Measurements from ENCODE around the gene GALNT6. TPM values are rescaled to one million over a fixed set of nuclear protein-coding genes. Genes with fewer than 3 reads are reported as not detected.
A peak's percentile ranks its signal among the peaks of the same experiment; 100 is the strongest.

GALNT6 gene
- total and polyA plus RNA-seq, 2 donors (not counting 3 experiments of a cell fraction or from before 2014, with no cell fraction given), result 18.7 to 39.2 TPM

DNA sequence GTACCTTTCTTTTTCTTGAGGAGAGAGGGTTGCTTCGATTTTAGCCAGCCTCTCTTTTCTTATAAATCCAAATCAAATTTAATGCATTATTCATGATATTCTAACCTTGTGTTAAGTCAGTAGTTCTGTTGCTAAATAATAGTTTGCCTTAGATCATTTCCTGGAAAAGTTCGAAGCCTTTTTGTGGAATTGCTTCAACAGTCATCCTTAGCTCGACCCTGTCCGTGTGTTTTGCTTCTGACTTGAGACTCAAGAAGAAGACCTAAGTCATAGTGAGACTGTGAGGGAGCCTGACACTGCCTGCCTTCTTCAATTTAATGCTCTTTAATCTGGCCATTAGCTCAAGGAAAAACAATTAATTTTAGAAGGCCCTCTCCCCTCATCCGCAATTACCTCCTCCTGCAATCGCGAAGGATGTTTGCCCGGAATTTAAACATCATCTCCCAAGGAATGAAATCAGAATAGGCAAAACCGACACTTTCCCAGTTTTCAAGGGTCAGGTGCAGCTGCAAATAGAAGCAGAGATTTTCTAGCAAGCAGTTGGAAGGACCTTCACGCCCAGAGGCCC, 33.0 kb upstream of the GALNT6 start:
- no peak overlapping the region for H3K27ac ChIP-seq (ENCODE audit: insufficient read depth, low read depth, low read length)
- FAIRE-seq (no peak), DNase-seq (ENCODE audit: low read depth, low spot score) (no peak)
- H3K9ac ChIP-seq (replicated peaks; ENCODE audit: extremely low read depth, insufficient read depth, low read length), result no peak overlapping the region
- POLR2A ChIA-PET, result interaction anchor here (0.6 kb wide), 1 partner anchor 332 kb away, joined by 3 read pairs; no protein-coding TSS in a partner anchor
- H3K4me3 ChIP-seq (replicated peaks in 1 of 3; ENCODE audit: insufficient read depth in 1 of 3, low read depth in 1 of 3, low read length in 3 of 3), result peak overlapping the region in 1 of 3 experiments; percentile 21
- no peaks in the 10 kb centered on the region for H3K79me2 ChIP-seq (ENCODE audit: control insufficient read depth, insufficient read depth, low read length)
- BruUV-seq (replicated peaks), result no TSS peak
- H4K20me1 ChIP-seq (replicated peaks; ENCODE audit: control insufficient read depth, extremely low read depth, insufficient read depth, low read length), result no peaks in the 10 kb centered on the region
- TF ChIP-seq FOS (IDR thresholded peaks at IDR 0.05; ENCODE audit: borderline replicate concordance, insufficient read depth, low read length) (no peak), MYC (IDR thresholded peaks at IDR 0.05; ENCODE audit: low read depth, low read length) (no peak), GATA2 (IDR thresholded peaks at IDR 0.05; ENCODE audit: insufficient read depth, insufficient read length, low read depth, low read length) (no peak), EZH2 (IDR thresholded peaks at IDR 0.05; ENCODE audit: borderline replicate concordance, low read depth, low read length, severe bottlenecking) (no peak), POLR2AphosphoS5 (IDR thresholded peaks at IDR 0.05; ENCODE audit: insufficient read depth, low read depth, low read length) (no peak)
- peak overlapping the region; percentile 36 for H3K4me2 ChIP-seq (ENCODE audit: insufficient read depth, low read length)
- no peaks in the 10 kb centered on the region for H3K36me3 ChIP-seq (ENCODE audit: control insufficient read depth in 2 of 2, extremely low read depth in 1 of 2, insufficient read depth in 2 of 2, low read length in 2 of 2)
- H3K4me1 ChIP-seq (ENCODE audit: control insufficient read depth, extremely low read depth, insufficient read depth, low read length), result peaks cover 10% of the 10 kb centered on the region
- no peaks in the 10 kb centered on the region for H3K9me3 ChIP-seq (replicated peaks; ENCODE audit: control insufficient read depth, insufficient read depth, low read length)
- dilution Hi-C loops (cut with MboI; ENCODE audit: extremely low pct_ligation_motif_present, low sequenced_read_pairs), result no loop called here
- CTCF ChIA-PET, result interaction anchor here (0.7 to 10.5 kb wide), 8 partner anchors 43 to 451 kb away, joined by 3 to 140 read pairs (median 4); no protein-coding TSS in a partner anchor
- no peaks in the 10 kb centered on the region for H3K27me3 ChIP-seq (ENCODE audit: control insufficient read depth in 2 of 2, insufficient read depth in 2 of 2, low read length in 2 of 2)
- H2AFZ ChIP-seq (ENCODE audit: low read depth, low read length), result peak overlapping the region; percentile 91
- intact Hi-C loops (cut with micrococcal nuclease), result loop anchor here (5.0 kb wide), 1 partner anchor 253 kb away; no protein-coding TSS in a partner anchor
- H3K9me1 ChIP-seq (replicated peaks; ENCODE audit: control insufficient read depth, extremely low read depth, insufficient read depth, low read length), result no peaks in the 10 kb centered on the region

DNA sequence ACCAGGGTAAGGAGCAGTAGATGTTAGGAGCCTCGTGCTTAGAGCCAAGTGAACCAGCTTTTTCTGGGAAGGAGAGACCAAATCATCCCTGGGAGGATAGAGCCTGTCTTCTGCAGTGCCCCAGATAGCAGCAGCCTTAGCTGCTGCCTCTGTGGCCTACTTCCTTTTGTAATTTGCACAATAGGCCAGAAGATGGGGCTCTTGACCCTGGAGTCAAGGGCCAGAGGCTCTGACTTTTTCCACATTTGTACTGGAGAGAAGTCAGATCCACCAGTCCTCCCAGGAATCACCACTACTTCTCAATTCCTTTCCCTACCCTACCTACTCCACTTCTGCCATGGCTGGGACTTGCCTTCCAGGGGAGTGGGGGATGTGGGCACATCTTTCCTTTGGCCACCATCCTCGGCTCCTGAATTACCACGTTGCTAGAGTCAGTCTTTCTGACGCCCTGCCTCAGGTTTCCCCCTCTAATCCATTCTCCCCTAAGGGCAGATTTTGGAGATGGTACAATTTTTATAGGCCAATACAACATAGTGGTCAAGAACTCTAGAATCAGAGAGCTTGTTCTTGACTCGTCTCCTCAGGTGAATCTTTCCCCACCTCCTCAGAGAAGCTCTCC, 30.2 kb upstream of the GALNT6 start:
- no peaks in the 10 kb centered on the region for H3K27me3 ChIP-seq (ENCODE audit: control insufficient read depth in 2 of 2, insufficient read depth in 2 of 2, low read length in 2 of 2)
- peak; percentile 81 for FAIRE-seq
- peak; percentile 63 for DNase-seq (ENCODE audit: low read depth, low spot score)
- no peak overlapping the region for H3K27ac ChIP-seq (ENCODE audit: insufficient read depth, low read depth, low read length)
- no peak overlapping the region for H3K4me2 ChIP-seq (ENCODE audit: insufficient read depth, low read length)
- no TSS peak for BruUV-seq (replicated peaks)
- no peaks in the 10 kb centered on the region for H4K20me1 ChIP-seq (replicated peaks; ENCODE audit: control insufficient read depth, extremely low read depth, insufficient read depth, low read length)
- H2AFZ ChIP-seq (ENCODE audit: low read depth, low read length), result no peak overlapping the region
- no peaks in the 10 kb centered on the region for H3K36me3 ChIP-seq (ENCODE audit: control insufficient read depth in 2 of 2, extremely low read depth in 1 of 2, insufficient read depth in 2 of 2, low read length in 2 of 2)
- no peaks in the 10 kb centered on the region for H3K9me1 ChIP-seq (replicated peaks; ENCODE audit: control insufficient read depth, extremely low read depth, insufficient read depth, low read length)
- H3K9ac ChIP-seq (replicated peaks; ENCODE audit: extremely low read depth, insufficient read depth, low read length), result no peak overlapping the region
- no peaks in the 10 kb centered on the region for H3K9me3 ChIP-seq (replicated peaks; ENCODE audit: control insufficient read depth, insufficient read depth, low read length)
- H3K4me1 ChIP-seq (ENCODE audit: control insufficient read depth, extremely low read depth, insufficient read depth, low read length), result peaks cover 10% of the 10 kb centered on the region
- ChIA-PET CTCF (interaction anchor here (0.7 to 10.5 kb wide), 26 partner anchors 11 to 501 kb away, joined by 3 to 140 read pairs (median 4); partner anchors contain the start of gene GALNT6), POLR2A (no interaction called here)
- TF ChIP-seq POLR2AphosphoS5 (IDR thresholded peaks at IDR 0.05; ENCODE audit: insufficient read depth, low read depth, low read length) (no peak), MYC (IDR thresholded peaks at IDR 0.05; ENCODE audit: low read depth, low read length) (no peak), JUN (IDR thresholded peaks at IDR 0.05; ENCODE audit: borderline replicate concordance, insufficient read depth, insufficient read length, low read depth) (no peak), EZH2 (IDR thresholded peaks at IDR 0.05; ENCODE audit: borderline replicate concordance, low read depth, low read length, severe bottlenecking) (no peak), POLR2A (IDR thresholded peaks at IDR 0.05; ENCODE audit: low read depth, low read length) (no peak)
- TF ChIP-seq, protein P1, sequence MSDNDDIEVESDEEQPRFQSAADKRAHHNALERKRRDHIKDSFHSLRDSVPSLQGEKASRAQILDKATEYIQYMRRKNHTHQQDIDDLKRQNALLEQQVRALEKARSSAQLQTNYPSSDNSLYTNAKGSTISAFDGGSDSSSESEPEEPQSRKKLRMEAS (IDR thresholded peaks at IDR 0.05; ENCODE audit: insufficient read depth, insufficient read length), result no peak
- TF ChIP-seq, protein P2, sequence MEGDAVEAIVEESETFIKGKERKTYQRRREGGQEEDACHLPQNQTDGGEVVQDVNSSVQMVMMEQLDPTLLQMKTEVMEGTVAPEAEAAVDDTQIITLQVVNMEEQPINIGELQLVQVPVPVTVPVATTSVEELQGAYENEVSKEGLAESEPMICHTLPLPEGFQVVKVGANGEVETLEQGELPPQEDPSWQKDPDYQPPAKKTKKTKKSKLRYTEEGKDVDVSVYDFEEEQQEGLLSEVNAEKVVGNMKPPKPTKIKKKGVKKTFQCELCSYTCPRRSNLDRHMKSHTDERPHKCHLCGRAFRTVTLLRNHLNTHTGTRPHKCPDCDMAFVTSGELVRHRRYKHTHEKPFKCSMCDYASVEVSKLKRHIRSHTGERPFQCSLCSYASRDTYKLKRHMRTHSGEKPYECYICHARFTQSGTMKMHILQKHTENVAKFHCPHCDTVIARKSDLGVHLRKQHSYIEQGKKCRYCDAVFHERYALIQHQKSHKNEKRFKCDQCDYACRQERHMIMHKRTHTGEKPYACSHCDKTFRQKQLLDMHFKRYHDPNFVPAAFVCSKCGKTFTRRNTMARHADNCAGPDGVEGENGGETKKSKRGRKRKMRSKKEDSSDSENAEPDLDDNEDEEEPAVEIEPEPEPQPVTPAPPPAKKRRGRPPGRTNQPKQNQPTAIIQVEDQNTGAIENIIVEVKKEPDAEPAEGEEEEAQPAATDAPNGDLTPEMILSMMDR (IDR thresholded peaks at IDR 0.05; ENCODE audit: extremely low read depth in 1 of 2, insufficient read depth in 1 of 2, low read depth in 1 of 2, low read length in 2 of 2), result peak; percentile 47 to 68
- no peaks in the 10 kb centered on the region for H3K79me2 ChIP-seq (ENCODE audit: control insufficient read depth, insufficient read depth, low read length)
- H3K4me3 ChIP-seq (replicated peaks in 1 of 3; ENCODE audit: insufficient read depth in 1 of 3, low read depth in 1 of 3, low read length in 3 of 3), result no peak overlapping the region
- dilution Hi-C loops (cut with MboI; ENCODE audit: extremely low pct_ligation_motif_present, low sequenced_read_pairs), result no loop called here
- intact Hi-C loops (cut with micrococcal nuclease), result loop anchor here (1.0 to 5.0 kb wide), 5 partner anchors 111 to 454 kb away; a partner anchor contains a TSS
